Esophagus muscularis mucosa (tissue), 4 donors: Measurements from ENCODE around the gene TESK1. TPM values are rescaled to one million over a fixed set of nuclear protein-coding genes. Genes with fewer than 3 reads are reported as not detected.
A peak's percentile ranks its signal among the peaks of the same experiment; 100 is the strongest.

Source experiments
- DNase-seq: peaks from one replicate; pipeline ENCODE4 v3.0.0-alpha.2; 2017; ENCODE audit errors: extremely low spot score
- H3K27ac ChIP-seq, 4 donors: fragments of 200-600 bp; sonication (generic); replicated peaks in 1 of 4; 1 replicate in 3 of 4; 2 replicates in 1 of 4; pipeline ENCODE4 v1.5.1; 2016 to 2019; ENCODE audit warnings: mild to moderate bottlenecking in 1 of 4
- H3K27me3 ChIP-seq, 4 donors: fragments of 200-600 bp; sonication (generic); one replicate each; pipeline versions ENCODE4 v1.5.1 to v1.6.0; 2016 to 2019
- H3K36me3 ChIP-seq, 4 donors: fragments of 200-600 bp; sonication (generic); one replicate each; pipeline ENCODE4 v1.5.1; 2016 to 2019
- H3K4me1 ChIP-seq, 4 donors: fragments of 200-600 bp; sonication (generic); one replicate each; pipeline ENCODE4 v1.5.1; 2016 to 2019
- H3K4me3 ChIP-seq, 4 donors: fragments of 200-600 bp; sonication (generic); 1 replicate in 2 of 4; 2 replicates in 2 of 4; pipeline ENCODE4 v1.5.1; 2016 to 2019; ENCODE audit warnings: mild to moderate bottlenecking in 4 of 4, moderate library complexity in 1 of 4
- H3K9me3 ChIP-seq, 4 donors: fragments of 200-600 bp; sonication (generic); 1 replicate in 3 of 4; 2 replicates in 1 of 4; pipeline ENCODE4 v1.5.1; 2016 to 2019
- CTCF ChIP-seq, 3 experiments: fragments of 200-600 bp in 2 of 3; fragments of 450-650 bp in 1 of 3; sonication (generic) in 2 of 3; IDR thresholded peaks; one replicate each; pipeline ENCODE4 v1.5.1; 2017 to 2019; ENCODE audit warnings: antibody characterized with exemption in 3 of 3, mild to moderate bottlenecking in 2 of 3, moderate library complexity in 1 of 3
- EP300 ChIP-seq: sonication (generic); formaldehyde crosslinking; IDR thresholded peaks from one replicate; pipeline ENCODE4 v1.6.1; 2017; ENCODE audit warnings: antibody characterized with exemption
- POLR2A ChIP-seq: fragments of 450-650 bp; IDR thresholded peaks from one replicate; pipeline ENCODE4 v1.6.1; 2017; ENCODE audit warnings: antibody characterized with exemption, moderate library complexity, mild to moderate bottlenecking, low read depth
- POLR2AphosphoS5 ChIP-seq, 2 donors: sonication (generic); formaldehyde crosslinking; IDR thresholded peaks; one replicate each; pipeline ENCODE4 v1.6.1; 2017; ENCODE audit warnings: antibody characterized with exemption in 2 of 2
- WGBS: methylation state at CpG from one replicate; pipeline ENCODE4 v1.1.5; 2018; 5-methylcytosine and 5-hydroxymethylcytosine counted together
- intact Hi-C: fragments of 100-400 bp; cut with DNase I; formaldehyde crosslinking; loops from one replicate; pipeline ENCODE4 v1.15.1; 2023
- total RNA-seq, 4 donors: library from RNA; depleted of rRNA; stranded (reverse); fragments of >200 nt; gene quantifications; one replicate each; pipeline versions ENCODE4 v1.1.0 to v1.2.1, GENCODE V29; 2016

TESK1 gene
- total RNA-seq, 4 donors from 2014 or later = 48.2 to 80.6 (median 63.4) TPM

- no peak overlapping the region for H3K27ac ChIP-seq
- H3K4me3 ChIP-seq = no peak overlapping the region
- H3K36me3 ChIP-seq = no peaks in the 10 kb centered on the region
- 73% methylated on average over 17 of the region's 17 CpGs for WGBS
- H3K4me1 ChIP-seq = peaks cover 4 to 17% (median 14%) of the 10 kb centered on the region in 4 donors
- no peak for TF ChIP-seq EP300
- TF ChIP-seq POLR2AphosphoS5 (IDR thresholded peaks at IDR 0.05) = no peak
- no peak for TF ChIP-seq CTCF (IDR thresholded peaks at IDR 0.05)
- no peaks in the 10 kb centered on the region for H3K9me3 ChIP-seq
- no peak for DNase-seq
- no peaks in the 10 kb centered on the region for H3K27me3 ChIP-seq
- intact Hi-C loops = no loop called here
These were observed 11.1 kb downstream of the TESK1 start for GRCh38 chr9:35615981-35616680.

- no peaks in the 10 kb centered on the region for H3K9me3 ChIP-seq
These were observed 11.8 kb downstream of the TESK1 start for GRCh38 chr9:35616681-35617459.

DNA sequence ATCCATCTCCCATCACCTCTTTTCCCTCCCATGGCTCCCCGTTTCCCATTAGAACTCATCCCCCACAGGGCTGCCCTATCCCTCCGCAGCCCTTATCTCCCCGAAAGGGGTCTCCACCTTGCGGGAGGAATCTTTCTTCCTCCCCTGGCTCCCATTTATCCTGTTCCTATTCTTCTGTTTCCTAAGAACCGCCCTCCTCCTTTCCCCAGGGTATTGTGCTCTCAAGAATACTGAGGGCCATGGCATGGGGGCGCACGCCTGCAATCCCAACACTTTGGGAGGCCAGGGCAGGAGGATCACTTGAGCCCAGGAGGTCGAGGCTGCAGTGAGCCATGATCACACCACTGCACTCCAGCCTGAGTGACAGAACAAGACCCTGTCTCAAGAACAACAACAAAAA, 12.5 kb downstream of the TESK1 start:
- Histone ChIP-seq H3K4me1 (peaks cover 4 to 17% (median 13%) of the 10 kb centered on the region in 4 donors), H3K9me3 (no peaks in the 10 kb centered on the region), H3K36me3 (no peaks in the 10 kb centered on the region), H3K27me3 (no peaks in the 10 kb centered on the region), H3K4me3 (peak overlapping the region; percentile 50 to 62 (median 54)), H3K27ac (peak overlapping the region in 1 of 4 donors; percentile 35)
- DNase-seq = no peak
- TF ChIP-seq POLR2A = no peak
- TF ChIP-seq EP300 = no peak
- TF ChIP-seq CTCF (IDR thresholded peaks at IDR 0.05) = no peak
- TF ChIP-seq POLR2AphosphoS5 (IDR thresholded peaks at IDR 0.05) = no peak
- 64% methylated on average over 8 of the region's 8 CpGs for WGBS
- intact Hi-C loops = no loop called here

More at GRCh38 chr9:35616681-35617459, 11.8 kb downstream of the TESK1 start:
- 11% methylated on average over 45 of the region's 51 CpGs for WGBS
- DNase-seq = no peak
- Histone ChIP-seq H3K4me1 (peaks cover 4 to 17% (median 13%) of the 10 kb centered on the region in 4 donors), H3K27me3 (no peaks in the 10 kb centered on the region), H3K4me3 (peak overlapping the region; percentile 50 to 62 (median 54)), H3K36me3 (no peaks in the 10 kb centered on the region), H3K27ac (peak overlapping the region in 1 of 4 donors; percentile 35)
- TF ChIP-seq POLR2A (no peak), EP300 (no peak), POLR2AphosphoS5 (IDR thresholded peaks at IDR 0.05) (peak in 1 of 2 donors; percentile 48), CTCF (IDR thresholded peaks at IDR 0.05) (peak in 2 of 3 experiments; percentile 5 to 7)
- intact Hi-C loops = no loop called here

- 83% methylated on average over 6 of the region's 7 CpGs for WGBS
- peak within 1 kb of the TSS in 1 of 4 donors; percentile 35 for H3K27ac ChIP-seq
- no peaks in the 10 kb centered on the region for H3K27me3 ChIP-seq
- no peaks in the 10 kb centered on the region for H3K36me3 ChIP-seq
- peak within 1 kb of the TSS; percentile 50 to 62 (median 54) for H3K4me3 ChIP-seq
- intact Hi-C loops = no loop called here
- peaks cover 4 to 17% (median 13%) of the 10 kb centered on the region in 4 donors for H3K4me1 ChIP-seq
- no peaks in the 10 kb centered on the region for H3K9me3 ChIP-seq
- no peak for DNase-seq
- no peak for TF ChIP-seq POLR2A
- TF ChIP-seq CTCF (IDR thresholded peaks at IDR 0.05) = no peak
- no peak for TF ChIP-seq POLR2AphosphoS5 (IDR thresholded peaks at IDR 0.05)
- TF ChIP-seq EP300 = no peak
These were observed 13.3 kb downstream of the TESK1 start, which contains the start of gene CD72 for GRCh38 chr9:35618325-35618727. TSS of gene CD72 (minus strand) at chr9:35618413. CDS start at chr9:35618303, 110 bp downstream.
